ENCODE results near the gene ZRANB1.

ZRANB1 gene

DNA sequence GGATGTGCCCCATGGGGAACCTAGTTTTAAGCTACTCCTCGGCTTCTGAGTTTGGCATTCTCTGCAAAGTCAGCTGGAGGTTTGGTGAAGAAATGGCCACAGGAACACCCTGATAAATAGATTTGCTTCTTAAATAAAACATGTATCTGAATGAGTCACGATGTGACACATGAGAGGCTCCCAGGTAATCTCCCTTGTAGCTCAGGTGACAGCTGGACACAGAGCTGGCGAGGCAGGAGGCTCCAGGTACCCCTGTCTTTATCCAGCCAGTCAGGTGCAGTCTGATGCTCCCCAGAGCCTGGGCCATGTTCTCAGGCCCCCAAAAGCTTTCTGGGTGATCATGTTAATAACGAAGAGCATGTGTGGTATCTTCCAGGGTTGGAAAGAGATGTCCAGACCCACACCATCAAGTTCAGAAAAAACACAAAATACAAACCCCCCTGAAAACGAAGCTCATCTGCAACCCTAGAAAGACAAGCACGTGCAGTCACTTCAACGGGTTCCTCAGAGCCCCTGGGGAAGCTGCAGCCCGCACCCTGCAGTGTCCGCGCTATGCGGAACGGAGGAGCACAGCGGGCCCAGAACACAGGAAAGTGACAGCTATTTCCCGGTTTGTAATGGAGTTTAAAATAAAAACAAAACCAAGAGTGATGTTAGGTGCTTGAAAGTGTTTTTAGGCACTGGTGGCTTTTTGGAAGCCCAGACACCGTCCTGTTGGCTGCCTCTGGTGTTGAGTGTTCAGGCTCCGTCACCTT is 69.4 kb downstream of the ZRANB1 start:
- no peak overlapping the region for H3K4me2 ChIP-seq (ENCODE audit: low read length)
- H3K4me1 ChIP-seq (ENCODE audit: control insufficient read depth, insufficient read depth, low read length), result peaks cover 41% of the 10 kb centered on the region
- H3K4me3 ChIP-seq (ENCODE audit: low read length), result no peak overlapping the region
- no peak overlapping the region for H3K9ac ChIP-seq (ENCODE audit: low read depth, low read length)
- H3K36me3 ChIP-seq (ENCODE audit: insufficient read depth, low read length), result peaks cover 26% of the 10 kb centered on the region
- no peaks in the 10 kb centered on the region for H3K9me3 ChIP-seq (replicated peaks; ENCODE audit: low read length)
- no peaks in the 10 kb centered on the region for H3K27me3 ChIP-seq (ENCODE audit: control insufficient read depth, insufficient read depth, low read length)

GRCh38 chr10:125011926-125012705 is 70.2 kb downstream of the ZRANB1 start:
- H3K9ac ChIP-seq (ENCODE audit: low read depth, low read length), result no peak overlapping the region
- no peak overlapping the region for H3K4me3 ChIP-seq (ENCODE audit: low read length)
- peaks cover 22% of the 10 kb centered on the region for H3K36me3 ChIP-seq (ENCODE audit: insufficient read depth, low read length)
- H3K27me3 ChIP-seq (ENCODE audit: control insufficient read depth, insufficient read depth, low read length), result no peaks in the 10 kb centered on the region
- H3K9me3 ChIP-seq (replicated peaks; ENCODE audit: low read length), result no peaks in the 10 kb centered on the region
- H3K4me1 ChIP-seq (ENCODE audit: control insufficient read depth, insufficient read depth, low read length), result peaks cover 41% of the 10 kb centered on the region
- H3K4me2 ChIP-seq (ENCODE audit: low read length), result no peak overlapping the region

GRCh38 chr10:125012851-125013528 is 71.1 kb downstream of the ZRANB1 start:
- H3K9me3 ChIP-seq (replicated peaks; ENCODE audit: low read length), result no peaks in the 10 kb centered on the region
- peaks cover 43% of the 10 kb centered on the region for H3K4me1 ChIP-seq (ENCODE audit: control insufficient read depth, insufficient read depth, low read length)
- H3K4me3 ChIP-seq (ENCODE audit: low read length), result no peak overlapping the region
- peaks cover 21% of the 10 kb centered on the region for H3K36me3 ChIP-seq (ENCODE audit: insufficient read depth, low read length)
- H3K9ac ChIP-seq (ENCODE audit: low read depth, low read length), result no peak overlapping the region
- no peaks in the 10 kb centered on the region for H3K27me3 ChIP-seq (ENCODE audit: control insufficient read depth, insufficient read depth, low read length)
- H3K4me2 ChIP-seq (ENCODE audit: low read length), result no peak overlapping the region

GRCh38 chr10:125013529-125013872 is 71.6 kb downstream of the ZRANB1 start:
- Histone ChIP-seq H3K9me3 (replicated peaks; ENCODE audit: low read length) (no peaks in the 10 kb centered on the region), H3K4me1 (ENCODE audit: control insufficient read depth, insufficient read depth, low read length) (peaks cover 43% of the 10 kb centered on the region), H3K27me3 (ENCODE audit: control insufficient read depth, insufficient read depth, low read length) (no peaks in the 10 kb centered on the region), H3K4me3 (ENCODE audit: low read length) (no peak overlapping the region), H3K36me3 (ENCODE audit: insufficient read depth, low read length) (peaks cover 21% of the 10 kb centered on the region), H3K4me2 (ENCODE audit: low read length) (no peak overlapping the region), H3K9ac (ENCODE audit: low read depth, low read length) (no peak overlapping the region)

- Histone ChIP-seq H3K27me3 (ENCODE audit: control insufficient read depth, insufficient read depth, low read length) (no peaks in the 10 kb centered on the region), H3K9ac (ENCODE audit: low read depth, low read length) (no peak overlapping the region), H3K36me3 (ENCODE audit: insufficient read depth, low read length) (peaks cover 21% of the 10 kb centered on the region), H3K9me3 (replicated peaks; ENCODE audit: low read length) (no peaks in the 10 kb centered on the region), H3K4me3 (ENCODE audit: low read length) (no peak overlapping the region), H3K4me1 (ENCODE audit: control insufficient read depth, insufficient read depth, low read length) (peaks cover 43% of the 10 kb centered on the region), H3K4me2 (ENCODE audit: low read length) (no peak overlapping the region)
Observed at GRCh38 chr10:125014086-125014830, 72.3 kb downstream of the ZRANB1 start.

DNA sequence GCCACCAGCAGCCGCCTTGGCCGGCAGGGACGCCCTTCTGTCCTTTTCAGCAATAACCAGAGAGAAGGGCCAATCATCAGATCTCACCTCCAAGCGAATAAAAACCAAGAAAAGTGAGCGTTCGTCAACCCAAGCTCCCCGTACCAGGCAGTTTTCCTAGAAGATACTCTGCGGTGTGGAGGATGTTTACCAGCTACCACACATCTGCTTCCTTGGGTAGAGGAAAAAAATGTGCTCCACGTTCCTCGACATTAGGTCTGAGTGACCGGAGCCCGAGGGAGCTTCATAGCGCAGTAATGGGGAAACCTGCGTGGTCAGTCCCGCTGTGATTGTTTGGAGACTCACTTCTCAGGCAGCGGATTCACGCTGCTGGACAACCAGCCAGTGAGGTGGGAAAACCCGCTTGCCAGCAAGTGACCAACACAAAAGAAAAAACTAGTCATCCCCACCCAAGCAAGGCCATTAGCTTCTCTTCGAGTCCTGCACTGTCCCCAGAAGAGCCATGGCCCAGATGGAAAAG is 73.0 kb downstream of the ZRANB1 start:
- Histone ChIP-seq H3K27me3 (ENCODE audit: control insufficient read depth, insufficient read depth, low read length) (no peaks in the 10 kb centered on the region), H3K9ac (ENCODE audit: low read depth, low read length) (no peak overlapping the region), H3K4me1 (ENCODE audit: control insufficient read depth, insufficient read depth, low read length) (peaks cover 43% of the 10 kb centered on the region), H3K36me3 (ENCODE audit: insufficient read depth, low read length) (peaks cover 25% of the 10 kb centered on the region), H3K4me3 (ENCODE audit: low read length) (no peak overlapping the region), H3K9me3 (replicated peaks; ENCODE audit: low read length) (no peaks in the 10 kb centered on the region), H3K4me2 (ENCODE audit: low read length) (no peak overlapping the region)

GRCh38 chr10:125015356-125015944 is 73.5 kb downstream of the ZRANB1 start:
- no peaks in the 10 kb centered on the region for H3K27me3 ChIP-seq (ENCODE audit: control insufficient read depth, insufficient read depth, low read length)
- peak overlapping the region; percentile 65 for H3K4me2 ChIP-seq (ENCODE audit: low read length)
- no peak overlapping the region for H3K4me3 ChIP-seq (ENCODE audit: low read length)
- peaks cover 28% of the 10 kb centered on the region for H3K36me3 ChIP-seq (ENCODE audit: insufficient read depth, low read length)
- H3K9me3 ChIP-seq (replicated peaks; ENCODE audit: low read length), result no peaks in the 10 kb centered on the region
- H3K9ac ChIP-seq (ENCODE audit: low read depth, low read length), result no peak overlapping the region
- peaks cover 43% of the 10 kb centered on the region for H3K4me1 ChIP-seq (ENCODE audit: control insufficient read depth, insufficient read depth, low read length)

DNA sequence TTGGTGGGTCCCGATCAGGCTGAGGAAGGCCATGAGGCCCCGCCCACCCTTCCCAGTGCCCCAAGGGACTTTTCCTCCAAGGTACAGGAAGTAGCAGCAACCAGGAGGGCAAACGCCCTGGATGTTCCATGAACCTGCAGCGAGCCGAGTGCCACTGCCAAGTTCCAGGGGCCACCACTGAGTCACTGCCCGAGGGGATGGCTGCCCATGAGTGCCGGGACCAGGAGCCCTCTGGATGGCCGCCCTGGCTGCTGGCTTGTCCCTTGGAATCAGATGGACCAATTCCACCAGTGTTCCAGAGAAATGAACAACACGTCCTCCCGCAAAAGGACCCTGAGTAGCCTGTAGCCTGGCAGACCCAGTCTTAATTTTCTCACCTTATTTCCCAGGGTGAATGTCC is 74.2 kb downstream of the ZRANB1 start:
- H3K36me3 ChIP-seq (ENCODE audit: insufficient read depth, low read length), result peaks cover 30% of the 10 kb centered on the region
- H3K27me3 ChIP-seq (ENCODE audit: control insufficient read depth, insufficient read depth, low read length), result no peaks in the 10 kb centered on the region
- H3K4me1 ChIP-seq (ENCODE audit: control insufficient read depth, insufficient read depth, low read length), result peaks cover 43% of the 10 kb centered on the region
- no peaks in the 10 kb centered on the region for H3K9me3 ChIP-seq (replicated peaks; ENCODE audit: low read length)
- H3K9ac ChIP-seq (ENCODE audit: low read depth, low read length), result peak overlapping the region; percentile 66
- no peak overlapping the region for H3K4me3 ChIP-seq (ENCODE audit: low read length)
- peak overlapping the region; percentile 65 for H3K4me2 ChIP-seq (ENCODE audit: low read length)

- no peaks in the 10 kb centered on the region for H3K27me3 ChIP-seq (ENCODE audit: control insufficient read depth, insufficient read depth, low read length)
- peaks cover 26% of the 10 kb centered on the region for H3K36me3 ChIP-seq (ENCODE audit: insufficient read depth, low read length)
- peaks cover 41% of the 10 kb centered on the region for H3K4me1 ChIP-seq (ENCODE audit: control insufficient read depth, insufficient read depth, low read length)
- peak overlapping the region; percentile 66 for H3K9ac ChIP-seq (ENCODE audit: low read depth, low read length)
- peak overlapping the region; percentile 65 for H3K4me2 ChIP-seq (ENCODE audit: low read length)
- no peaks in the 10 kb centered on the region for H3K9me3 ChIP-seq (replicated peaks; ENCODE audit: low read length)
- no peak overlapping the region for H3K4me3 ChIP-seq (ENCODE audit: low read length)
Observed at GRCh38 chr10:125016611-125017202, 74.8 kb downstream of the ZRANB1 start.

GRCh38 chr10:125017547-125018298 is 75.8 kb downstream of the ZRANB1 start:
- Histone ChIP-seq H3K36me3 (ENCODE audit: insufficient read depth, low read length) (peaks cover 22% of the 10 kb centered on the region), H3K9ac (ENCODE audit: low read depth, low read length) (no peak overlapping the region), H3K4me1 (ENCODE audit: control insufficient read depth, insufficient read depth, low read length) (peaks cover 33% of the 10 kb centered on the region), H3K4me2 (ENCODE audit: low read length) (peak overlapping the region; percentile 65), H3K4me3 (ENCODE audit: low read length) (no peak overlapping the region), H3K9me3 (replicated peaks; ENCODE audit: low read length) (no peaks in the 10 kb centered on the region), H3K27me3 (ENCODE audit: control insufficient read depth, insufficient read depth, low read length) (no peaks in the 10 kb centered on the region)
